Lower leg skin (tissue), 4 donors: Measurements from ENCODE around the gene OSBPL5. TPM values are rescaled to one million over a fixed set of nuclear protein-coding genes. Genes with fewer than 3 reads are reported as not detected.

Experiments used
- DNase-seq, 2 donors: peaks; one replicate each; pipeline ENCODE4 v3.0.0-alpha.2; 2019; ENCODE audit warnings: low spot score in 2 of 2
- H3K4me3 ChIP-seq: fragments of 200-600 bp; sonication (generic); 2 replicates; pipeline ENCODE4 v1.5.1; 2017; ENCODE audit warnings: mild to moderate bottlenecking, low read depth; ENCODE audit not compliant: poor library complexity, severe bottlenecking
- CTCF ChIP-seq, 3 donors: fragments of 450-650 bp; IDR thresholded peaks; one replicate each; pipeline ENCODE4 v1.5.1; 2016; ENCODE audit warnings: antibody characterized with exemption in 3 of 3, mild to moderate bottlenecking in 3 of 3, moderate library complexity in 2 of 3
- POLR2A ChIP-seq, 2 donors: fragments of 450-650 bp; IDR thresholded peaks; one replicate each; pipeline ENCODE4 v1.6.1; 2016 to 2017; ENCODE audit warnings: antibody characterized with exemption in 2 of 2, mild to moderate bottlenecking in 1 of 2, moderate library complexity in 1 of 2
- WGBS, 2 donors: methylation state at CpG; one replicate each; pipeline ENCODE4 v1.1.5; 2018; 5-methylcytosine and 5-hydroxymethylcytosine counted together
- intact Hi-C: fragments of 100-400 bp; cut with DNase I; formaldehyde crosslinking; loops from one replicate; pipeline ENCODE4 v1.15.0; 2023; ENCODE audit warnings: low total_unique reads
- total RNA-seq, 4 donors: library from RNA; depleted of rRNA; stranded (reverse); fragments of >200 nt; gene quantifications; one replicate each; pipeline ENCODE4 v1.1.0, GENCODE V29; 2016

Gene OSBPL5
- total RNA-seq, 4 donors from 2014 or later, result 39.0 to 77.4 (median 64.2) TPM

- peak overlapping the region; percentile 57 for H3K4me3 ChIP-seq
- no peak for TF ChIP-seq POLR2A (IDR thresholded peaks at IDR 0.05)
- TF ChIP-seq CTCF (IDR thresholded peaks at IDR 0.05), result no peak
- intact Hi-C loops, result no loop called here
- no peak for DNase-seq
- WGBS, 2 donors, result 0% methylated on average over 15 to 20 of the region's 46 CpGs
These were observed 458 bp downstream of the OSBPL5 start for GRCh38 chr11:3164552-3165151.

DNA sequence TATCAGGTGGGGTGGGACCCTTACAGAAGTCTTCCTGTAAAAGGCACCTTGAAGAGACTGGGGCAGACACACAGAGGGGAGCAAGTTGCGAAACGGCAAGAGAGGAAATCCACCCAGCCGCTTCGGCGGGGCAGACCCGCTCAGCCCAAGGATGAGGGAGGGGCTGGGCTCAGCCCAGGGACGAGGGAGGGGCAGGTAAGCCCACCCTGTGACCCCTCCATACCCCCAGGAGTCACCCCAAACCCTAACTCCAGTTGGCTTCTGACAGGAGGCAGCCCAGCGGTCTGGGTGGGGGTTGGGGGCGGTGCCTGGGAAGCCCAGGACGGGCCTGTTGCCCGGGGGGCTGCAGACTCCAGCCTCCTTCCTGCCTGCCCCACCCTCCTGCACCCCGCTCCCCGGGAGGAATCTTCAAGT is 965 bp downstream of the OSBPL5 start:
- WGBS, 2 donors, result 3 to 4% methylated on average over 5 to 13 of the region's 13 CpGs
- no peak for DNase-seq
- peak overlapping the region; percentile 57 for H3K4me3 ChIP-seq
- TF ChIP-seq POLR2A (IDR thresholded peaks at IDR 0.05), result no peak
- intact Hi-C loops, result no loop called here

DNA sequence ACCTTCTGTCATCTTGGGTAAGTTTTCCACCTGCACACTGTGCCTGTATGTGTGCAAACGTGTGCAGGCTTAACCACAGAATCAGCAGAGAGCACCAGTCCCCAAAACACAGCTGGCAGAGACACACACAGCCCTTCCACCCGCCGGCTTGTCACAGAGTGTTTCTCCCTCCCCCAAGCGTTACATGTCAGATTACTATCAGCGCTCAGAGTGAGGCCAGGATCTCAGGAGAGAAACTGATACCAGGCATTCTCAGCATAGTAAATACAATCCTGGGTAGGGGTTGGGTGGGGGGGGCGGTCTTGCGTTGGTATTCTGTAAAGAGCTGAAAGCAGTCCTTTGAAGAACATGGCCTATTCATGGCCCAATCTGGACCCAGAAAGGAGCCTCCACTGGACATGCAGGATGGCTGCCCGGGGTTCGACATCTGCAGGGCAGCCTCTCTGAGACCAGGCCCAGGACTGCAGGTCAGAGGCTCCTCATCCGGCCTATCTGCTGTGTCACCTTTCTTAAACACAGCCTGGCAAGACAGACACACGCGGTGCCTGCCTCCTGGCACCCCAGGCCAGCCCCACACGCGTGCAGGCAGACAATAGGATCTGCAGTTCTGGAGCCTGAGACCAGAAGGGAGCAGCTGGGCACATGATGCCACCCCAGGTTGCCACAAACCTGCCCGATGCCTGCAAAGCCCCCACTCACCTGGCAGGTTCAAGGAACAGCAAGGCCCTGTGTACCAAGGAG is 1.7 kb downstream of the OSBPL5 start:
- intact Hi-C loops, result no loop called here
- no peak for DNase-seq
- WGBS, 2 donors, result 35 to 38% methylated on average over 14 to 15 of the region's 15 CpGs
- H3K4me3 ChIP-seq, result peak overlapping the region; percentile 57
- TF ChIP-seq POLR2A (IDR thresholded peaks at IDR 0.05) (no peak), CTCF (IDR thresholded peaks at IDR 0.05) (no peak)

DNA sequence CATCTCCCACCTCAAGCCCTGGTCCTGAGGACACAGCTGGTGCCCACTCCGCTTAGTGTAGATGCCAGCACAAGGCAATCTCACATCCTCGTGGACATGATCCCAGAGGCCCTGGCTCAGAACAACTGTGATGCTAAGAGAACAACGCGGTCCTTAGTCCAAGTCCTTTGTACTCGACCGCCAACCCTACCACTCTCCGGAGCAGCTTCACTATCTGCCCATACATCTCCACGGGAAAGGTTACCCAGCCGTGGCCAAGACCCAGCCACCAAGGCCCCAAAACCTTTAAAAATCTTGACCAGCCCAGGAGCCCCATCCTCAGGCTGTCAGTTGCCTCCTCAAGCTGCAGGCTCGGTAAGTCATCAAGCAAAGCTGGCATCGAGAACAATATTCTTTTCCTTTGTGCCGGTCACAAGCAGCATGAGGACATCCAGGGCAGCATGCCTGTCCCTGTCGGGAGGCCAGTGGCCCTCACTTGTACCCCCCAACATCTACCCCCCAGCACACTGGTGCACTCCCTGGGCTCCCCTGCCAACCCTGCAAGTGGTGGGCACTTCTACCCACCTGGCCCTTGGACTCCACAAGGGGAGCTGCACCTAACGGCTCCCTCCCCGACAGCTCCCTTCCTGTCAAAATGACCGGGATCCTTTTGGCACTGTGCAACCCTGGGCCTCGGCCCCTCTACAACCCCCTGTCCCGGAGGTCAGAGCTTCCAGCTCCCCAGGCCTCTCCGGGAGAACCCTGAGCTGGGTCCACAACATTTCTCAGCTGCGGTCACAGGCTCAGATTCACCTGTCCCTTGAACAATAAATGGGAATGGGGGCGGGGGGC is 2.5 kb downstream of the OSBPL5 start:
- H3K4me3 ChIP-seq, result no peak overlapping the region
- no peak for DNase-seq

DNA sequence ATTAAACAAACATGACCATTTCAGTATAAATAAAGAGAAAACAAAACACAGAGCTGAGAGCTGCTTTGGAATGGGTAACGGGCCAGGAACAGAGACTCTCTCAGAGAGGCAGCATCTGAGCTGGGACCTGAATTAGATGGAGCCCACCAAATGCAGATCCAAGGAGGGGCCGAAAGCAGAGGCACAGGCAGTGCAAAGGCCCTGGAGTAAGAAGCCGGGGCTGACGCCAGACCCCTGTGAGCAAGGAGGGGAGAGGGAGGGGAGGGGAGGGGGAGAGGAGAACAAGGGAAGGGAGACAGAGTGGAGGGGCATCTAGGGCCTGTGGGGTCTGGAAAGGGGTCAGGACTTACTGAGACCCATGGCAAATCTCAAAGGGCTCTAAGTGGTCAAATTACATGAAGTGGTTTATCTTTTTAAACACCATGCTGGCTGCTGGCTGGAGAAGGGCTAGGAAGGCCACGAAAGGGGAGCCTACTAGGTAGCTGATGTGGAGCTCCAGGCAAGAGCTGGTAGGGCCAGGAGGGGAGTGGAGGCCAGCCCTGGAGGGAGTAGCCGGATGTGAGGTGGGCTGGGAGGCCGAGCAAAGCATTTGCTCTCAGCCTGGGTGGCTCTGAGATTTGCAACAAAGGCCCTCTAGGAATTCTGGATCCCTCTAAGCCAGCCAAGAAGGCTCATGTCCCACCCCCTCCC is 3.2 kb downstream of the OSBPL5 start:
- intact Hi-C loops, result no loop called here
- no peak overlapping the region for H3K4me3 ChIP-seq
- no peak for DNase-seq
- WGBS, 2 donors, result 80 to 86% methylated on average over 6 to 7 of the region's 7 CpGs
- no peak for TF ChIP-seq CTCF (IDR thresholded peaks at IDR 0.05)
- no peak for TF ChIP-seq POLR2A (IDR thresholded peaks at IDR 0.05)

More for the DNA sequence above, 2.5 kb downstream of the OSBPL5 start:
- WGBS, 2 donors, result 57 to 63% methylated on average over 20 to 21 of the region's 21 CpGs
- intact Hi-C loops, result no loop called here
- TF ChIP-seq CTCF (IDR thresholded peaks at IDR 0.05) (no peak), POLR2A (IDR thresholded peaks at IDR 0.05) (no peak)
